Lower lobe of right lung (tissue), 2 donors: ENCODE measurements around the gene ANKRD11. TPM values are rescaled to one million over a fixed set of nuclear protein-coding genes. Genes with fewer than 3 reads are reported as not detected.
"Not testable (repeated sequence)": the region's sequence is repeated elsewhere in the genome, so short reads cannot be mapped to it uniquely, and the experiment has no call there.

ENCODE experiments used
- ATAC-seq, 2 donors: fragments of 200-7000 bp; cut with Tn5 transposase; one replicate each; pipeline ENCODE4 v1.9.1; 2020 to 2022; ENCODE audit warnings: mild to moderate bottlenecking in 2 of 2, moderate library complexity in 2 of 2
- DNase-seq: peaks from one replicate; pipeline ENCODE4 v3.0.0-alpha.2; 2020
- H3K27ac ChIP-seq: fragments of 200-600 bp; one replicate; pipeline ENCODE4 v1.8.0; 2022
- H3K27me3 ChIP-seq: fragments of 200-600 bp; one replicate; pipeline ENCODE4 v1.8.0; 2022; ENCODE audit warnings: low read depth
- H3K36me3 ChIP-seq: fragments of 200-600 bp; one replicate; pipeline ENCODE4 v1.8.0; 2022; ENCODE audit warnings: mild to moderate bottlenecking
- H3K4me1 ChIP-seq: fragments of 200-600 bp; one replicate; pipeline ENCODE4 v1.8.0; 2022
- H3K4me3 ChIP-seq: fragments of 200-600 bp; one replicate; pipeline ENCODE4 v1.8.0; 2022; ENCODE audit warnings: mild to moderate bottlenecking
- H3K9me3 ChIP-seq: fragments of 200-600 bp; one replicate; pipeline ENCODE4 v1.8.0; 2022
- CTCF ChIP-seq: fragments of 200-600 bp; IDR thresholded peaks from one replicate; pipeline ENCODE4 v1.8.0; 2022; ENCODE audit warnings: antibody characterized with exemption, mild to moderate bottlenecking
- intact Hi-C: fragments of 100-400 bp; cut with DNase I; formaldehyde crosslinking; loops from one replicate; pipeline ENCODE4 v1.11.0; 2022
- total RNA-seq: library from RNA; stranded (reverse); fragmentation: NEBNext Ultra II Directional; extraction: Animal tissue kit (Norgen Biotek cat#: 25700); gene quantifications from one replicate; pipeline ENCODE4 v1.2.1, GENCODE V29; 2021
- donor health status: DM: no; HTN: yes; CAD: no; lungs with severe emphysema.

The ANKRD11 gene
- total RNA-seq, 1 donor from 2014 or later, result 127 TPM

GRCh38 chr16:89437991-89438390, 52.4 kb downstream of the ANKRD11 start:
- Histone ChIP-seq H3K9me3 (no peaks in the 10 kb centered on the region), H3K4me1 (peaks cover 76% of the 10 kb centered on the region), H3K27ac (no peak overlapping the region), H3K27me3 (no peaks in the 10 kb centered on the region), H3K36me3 (no peaks in the 10 kb centered on the region), H3K4me3 (no peak overlapping the region)
- intact Hi-C loops, result no loop called here
- TF ChIP-seq CTCF, result no peak
- DNase-seq (no peak), ATAC-seq (no peak)

- H3K4me1 ChIP-seq, result peaks cover 71% of the 10 kb centered on the region
- no peak for ATAC-seq
- no peaks in the 10 kb centered on the region for H3K36me3 ChIP-seq
- H3K27me3 ChIP-seq, result no peaks in the 10 kb centered on the region
- no peak overlapping the region for H3K27ac ChIP-seq
- no peak for DNase-seq
- H3K4me3 ChIP-seq, result no peak overlapping the region
- TF ChIP-seq CTCF, result no peak
- H3K9me3 ChIP-seq, result no peaks in the 10 kb centered on the region
- intact Hi-C loops, result no loop called here
Observed at GRCh38 chr16:89437251-89437987, 52.9 kb downstream of the ANKRD11 start.

GRCh38 chr16:89436366-89436765, 54.0 kb downstream of the ANKRD11 start:
- Histone ChIP-seq H3K4me1 (peaks cover 66% of the 10 kb centered on the region), H3K27ac (no peak overlapping the region)
- intact Hi-C loops, result no loop called here

GRCh38 chr16:89435059-89435458, 55.3 kb downstream of the ANKRD11 start:
- H3K4me1 ChIP-seq, result peaks cover 63% of the 10 kb centered on the region
- ATAC-seq, H3K36me3 ChIP-seq, H3K27me3 ChIP-seq, intact Hi-C loops, H3K4me3 ChIP-seq, DNase-seq, H3K9me3 ChIP-seq, H3K27ac ChIP-seq: not testable (repeated sequence)

More at GRCh38 chr16:89436366-89436765, 54.0 kb downstream of the ANKRD11 start:
- ATAC-seq, result peak; percentile 45 to 49
- Histone ChIP-seq H3K36me3 (no peaks in the 10 kb centered on the region), H3K4me3 (no peak overlapping the region), H3K27me3 (no peaks in the 10 kb centered on the region), H3K9me3 (no peaks in the 10 kb centered on the region)
- peak; percentile 70 for DNase-seq
- no peak for TF ChIP-seq CTCF

GRCh38 chr16:89434490-89434889, 55.9 kb downstream of the ANKRD11 start:
- Histone ChIP-seq H3K9me3 (no peaks in the 10 kb centered on the region), H3K27ac (no peak overlapping the region), H3K36me3 (no peaks in the 10 kb centered on the region), H3K4me3 (no peak overlapping the region), H3K4me1 (peaks cover 57% of the 10 kb centered on the region), H3K27me3 (no peaks in the 10 kb centered on the region)
- intact Hi-C loops, result no loop called here
- TF ChIP-seq CTCF, result no peak
- ATAC-seq (no peak), DNase-seq (no peak)

GRCh38 chr16:89433363-89433984, 56.9 kb downstream of the ANKRD11 start:
- H3K36me3 ChIP-seq, H3K27ac ChIP-seq, H3K9me3 ChIP-seq, intact Hi-C loops, H3K4me3 ChIP-seq, DNase-seq, ATAC-seq, H3K27me3 ChIP-seq: not testable (repeated sequence)
- peaks cover 54% of the 10 kb centered on the region for H3K4me1 ChIP-seq
